GM12878 (cell line): Measurements from ENCODE around the gene ELOA. TPM values are rescaled to one million over a fixed set of nuclear protein-coding genes. Genes with fewer than 3 reads are reported as not detected.
A peak's percentile ranks its signal among the peaks of the same experiment; 100 is the strongest.

ENCODE experiments used
- ATAC-seq: fragments of 200-7000 bp; cut with Tn5 transposase; 3 replicates; pipeline ENCODE4 v1.9.1; 2020; ENCODE audit warnings: mild to moderate bottlenecking, moderate library complexity
- BruUV-seq: library from RNA; stranded (reverse); fragments of 400-500 nt; replicated peaks from 2 replicates; lab custom pipeline; 2021; lab: Mats Ljungman, UMichigan
- CTCF ChIA-PET: fragments of 300-600 bp; sonication (Branson Sonifier 250); formaldehyde crosslinking; extraction: SDS; loops from one replicate; lab custom pipeline; 2021; ENCODE audit warnings: inconsistent platforms; lab: Yijun Ruan, JAX
- POLR2A ChIA-PET: fragments of 350-600 bp; formaldehyde crosslinking; extraction: SDS; loops from one replicate; lab custom pipeline; 2021; ENCODE audit warnings: inconsistent platforms; lab: Charles Lee
- RAD21 ChIA-PET: fragments of 300-600 bp; sonication (Branson Sonifier 250); formaldehyde crosslinking; loops from one replicate; lab custom pipeline; 2023; ENCODE audit warnings: antibody characterized with exemption; ENCODE audit not compliant: unreplicated experiment; lab: Charles Lee
- SMC1A ChIA-PET: fragments of 300-600 bp; sonication (Branson Sonifier 250); formaldehyde crosslinking; loops from one replicate; lab custom pipeline; 2023; ENCODE audit not compliant: unreplicated experiment, uncharacterized antibody; lab: Charles Lee
- DNase-seq: peaks from one replicate; pipeline ENCODE4 v3.0.0-alpha.2; 2011; ENCODE audit warnings: low read depth, low spot score
- FAIRE-seq: peaks from 3 replicates; lab custom pipeline; 2011; peaks lifted over from hg19 to GRCh38; lab: Jason Lieb, UNC
- H2AFZ ChIP-seq: 2 replicates; pipeline ENCODE4 v1.6.0; 2011; ENCODE audit warnings: low read depth, low read length, control low read depth; ENCODE audit not compliant: control insufficient read depth
- H3K27ac ChIP-seq: 2 replicates; pipeline ENCODE4 v1.5.1; 2011; ENCODE audit warnings: control low read depth; ENCODE audit not compliant: control insufficient read depth, insufficient read depth
- H3K27me3 ChIP-seq, 2 experiments: replicated peaks in 1 of 2; 2 replicates each; pipeline versions ENCODE4 v1.6.0 to v1.6.1; 2011; ENCODE audit warnings: low read length in 1 of 2; ENCODE audit not compliant: control insufficient read depth in 2 of 2, insufficient read depth in 2 of 2
- H3K36me3 ChIP-seq, 2 experiments: 2 replicates each; pipeline ENCODE4 v1.5.1; 2011; ENCODE audit warnings: low read length in 1 of 2; ENCODE audit not compliant: control insufficient read depth in 2 of 2, insufficient read depth in 2 of 2
- H3K4me1 ChIP-seq: 2 replicates; pipeline ENCODE4 v1.6.1; 2011; ENCODE audit warnings: mild to moderate bottlenecking, low read length, moderate library complexity, mixed read lengths; ENCODE audit not compliant: control insufficient read depth, insufficient read depth
- H3K4me2 ChIP-seq: 2 replicates; pipeline ENCODE4 v1.6.0; 2011; ENCODE audit warnings: control low read depth; ENCODE audit not compliant: control insufficient read depth, insufficient read depth
- H3K4me3 ChIP-seq: fragments of 200-600 bp; sonication (generic); 2 replicates; pipeline ENCODE4 v1.5.1; 2016
- H3K79me2 ChIP-seq: 2 replicates; pipeline ENCODE4 v1.6.0; 2011; ENCODE audit warnings: low read length; ENCODE audit not compliant: control insufficient read depth, insufficient read depth
- H3K9ac ChIP-seq: 2 replicates; pipeline ENCODE4 v1.8.0; 2011; ENCODE audit warnings: low read length, control low read depth, mixed read lengths; ENCODE audit not compliant: control insufficient read depth, insufficient read depth
- H3K9me3 ChIP-seq: replicated peaks from 3 replicates; pipeline ENCODE4 v1.5.1; 2011; ENCODE audit warnings: mild to moderate bottlenecking, low read length; ENCODE audit not compliant: control insufficient read depth, insufficient read depth
- H4K20me1 ChIP-seq: 2 replicates; pipeline ENCODE4 v1.6.0; 2011; ENCODE audit not compliant: control insufficient read depth, insufficient read depth
- RUNX3 ChIP-seq: IDR thresholded peaks from 2 replicates; pipeline ENCODE4 v1.6.1; 2012; ENCODE audit warnings: low read length, inconsistent platforms
- USF1 ChIP-seq: IDR thresholded peaks from 2 replicates; pipeline ENCODE4 v1.6.1; 2011; ENCODE audit warnings: borderline replicate concordance, low read depth, mild to moderate bottlenecking, moderate library complexity, mixed read lengths, low read length; ENCODE audit not compliant: insufficient read depth; ENCODE audit errors: extremely low read length
- ZBTB40 ChIP-seq: fragments of 450-650 bp; IDR thresholded peaks from 2 replicates; pipeline ENCODE4 v1.6.1; 2016; ENCODE audit warnings: mild to moderate bottlenecking, moderate library complexity, borderline replicate concordance
- WGBS: methylation state at CpG from one replicate; pipeline ENCODE4 v1.1.6; 2016; ENCODE audit warnings: low lambda C conversion rate; ENCODE audit not compliant: insufficient replicate concordance, insufficient coverage; ENCODE audit errors: missing lambda C conversion rate; 5-methylcytosine and 5-hydroxymethylcytosine counted together
- in situ Hi-C: fragments of 300-500 bp; cut with MboI; formaldehyde crosslinking; loops from 9 replicates; pipeline ENCODE4 v1.14.3; 2018; ENCODE audit warnings: mixed read lengths
- intact Hi-C: fragments of 100-400 bp; cut with micrococcal nuclease; formaldehyde crosslinking; loops from one replicate; pipeline ENCODE4 v1.14.2; 2022; ENCODE audit not compliant: unreplicated experiment
- polyA plus RNA-seq, 11 experiments: library from polyadenylated mRNA; depleted of rRNA in 4 of 11; unstranded in 6 of 11; stranded (reverse) in 5 of 11; fragments of >200 nt; fragmentation: Nextera tagmentation in 4 of 11; fragmentation: Illumina TruSeq in 1 of 11; extraction: Ambion mirVana in 4 of 11; extraction: Trizol in 1 of 11; gene quantifications; 1 replicate in 1 of 11; 2 replicates in 10 of 11; pipeline versions ENCODE4 v1.2.1 to v1.2.3, GENCODE V29; 2011 to 2016; ENCODE audit warnings: inconsistent platforms in 2 of 11, missing spikeins in 2 of 11, low read depth in 1 of 11
- total RNA-seq, 4 experiments: library from RNA; depleted of rRNA in 3 of 4; stranded (reverse); fragments of >200 nt in 3 of 4; fragmentation: Illumina TruSeq in 1 of 4; extraction: Trizol in 1 of 4; gene quantifications; 2 replicates each; pipeline versions ENCODE4 v1.2.1 to v1.2.3, GENCODE V29; 2013 to 2021
- TF ChIP-seq, protein P1 (sequence below), 3 experiments: IDR thresholded peaks in 2 of 3; conservative IDR thresholded peaks in 1 of 3; 2 replicates each; pipeline ENCODE4 v1.5.1; 2011; ENCODE audit warnings: low read depth in 3 of 3, low read length in 3 of 3, mild to moderate bottlenecking in 3 of 3, control low read depth in 2 of 3, moderate library complexity in 2 of 3, inconsistent platforms in 1 of 3, mixed read lengths in 1 of 3; ENCODE audit not compliant: control insufficient read depth in 2 of 3, insufficient read depth in 1 of 3; ENCODE audit errors: extremely low read depth in 1 of 3

The ELOA gene
- total and polyA plus RNA-seq, 10 of the 15 experiments (the other 5 are each of a cell fraction or from before 2014, with no cell fraction given) = 20.1 to 63.6 (median 39.8) TPM

DNA sequence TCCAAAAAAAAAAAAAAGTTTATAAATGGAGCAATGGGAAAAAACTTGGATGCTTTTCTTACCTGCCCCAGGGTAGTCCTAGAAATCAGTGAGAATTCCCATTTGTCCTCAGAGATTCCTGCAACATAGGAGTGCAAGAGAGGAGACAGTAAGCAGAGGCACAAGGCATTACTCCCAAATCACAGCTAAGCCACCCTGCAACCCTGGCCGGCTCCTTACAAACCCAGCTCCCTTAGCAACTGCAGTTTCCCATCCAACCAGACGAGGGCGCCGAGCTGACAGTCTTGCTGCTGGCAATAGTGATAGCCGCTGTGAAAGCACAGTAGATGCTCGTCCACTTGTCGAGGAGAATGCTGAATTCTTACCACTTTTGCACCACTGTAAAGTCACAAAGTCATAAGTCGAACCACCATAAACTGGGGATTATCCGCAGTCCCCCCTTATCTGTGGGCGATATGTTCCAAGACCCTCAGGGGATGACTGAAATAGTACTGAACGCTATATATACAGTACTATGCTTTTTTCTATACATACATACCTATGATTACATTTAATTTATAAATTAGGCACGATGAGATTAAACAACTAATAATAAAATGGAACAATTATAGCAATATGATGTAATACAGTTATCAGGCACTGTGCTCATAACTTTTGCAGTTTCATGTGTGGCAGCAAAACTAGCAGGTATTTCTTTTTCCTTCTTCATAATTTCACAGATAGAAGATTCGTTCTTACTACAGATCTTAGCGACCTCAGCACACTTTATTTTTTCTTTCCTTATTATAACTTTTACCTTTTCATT lies 29.0 kb downstream of the ELOA start (continued):
- TF ChIP-seq USF1 (no peak), ZBTB40 (no peak)

DNA sequence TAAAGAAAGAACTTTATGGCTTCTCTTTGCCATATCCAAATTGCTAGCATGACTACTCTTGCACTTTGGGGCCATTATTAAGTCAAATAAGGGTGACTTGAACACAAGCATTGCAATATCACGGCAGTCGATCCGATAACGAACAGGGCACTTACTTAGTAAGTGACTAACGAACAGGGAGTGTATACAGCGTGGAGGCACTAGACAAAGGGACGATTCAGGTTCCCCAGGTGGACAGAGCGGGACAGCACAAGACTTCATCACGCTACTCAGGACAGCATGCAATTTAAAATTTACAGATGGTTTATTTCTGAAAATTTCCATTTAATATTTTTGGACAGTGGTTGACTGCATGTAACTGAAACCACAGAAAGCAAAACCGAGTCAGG lies 29.6 kb downstream of the ELOA start:
- DNase-seq (no peak), FAIRE-seq (no peak), ATAC-seq (no peak)
- Histone ChIP-seq H3K4me1 (peaks cover 12% of the 10 kb centered on the region), H4K20me1 (no peaks in the 10 kb centered on the region), H3K79me2 (peaks cover 12% of the 10 kb centered on the region), H3K9ac (no peak overlapping the region), H3K4me2 (0 out of 2 replicates have a peak overlapping the region, but pooled peaks have one; percentile 22), H3K9me3 (no peaks in the 10 kb centered on the region), H3K27ac (no peak overlapping the region), H2AFZ (no peak overlapping the region), H3K27me3 (no peaks in the 10 kb centered on the region), H3K4me3 (no peak overlapping the region), H3K36me3 (peaks cover 0 to 3% of the 10 kb centered on the region in 2 experiments; a peak in 1 of 4 replicates)
- TF ChIP-seq RUNX3 = peak; percentile 15; the same call in 1 of the 2 replicates
- TF ChIP-seq, protein P1, sequence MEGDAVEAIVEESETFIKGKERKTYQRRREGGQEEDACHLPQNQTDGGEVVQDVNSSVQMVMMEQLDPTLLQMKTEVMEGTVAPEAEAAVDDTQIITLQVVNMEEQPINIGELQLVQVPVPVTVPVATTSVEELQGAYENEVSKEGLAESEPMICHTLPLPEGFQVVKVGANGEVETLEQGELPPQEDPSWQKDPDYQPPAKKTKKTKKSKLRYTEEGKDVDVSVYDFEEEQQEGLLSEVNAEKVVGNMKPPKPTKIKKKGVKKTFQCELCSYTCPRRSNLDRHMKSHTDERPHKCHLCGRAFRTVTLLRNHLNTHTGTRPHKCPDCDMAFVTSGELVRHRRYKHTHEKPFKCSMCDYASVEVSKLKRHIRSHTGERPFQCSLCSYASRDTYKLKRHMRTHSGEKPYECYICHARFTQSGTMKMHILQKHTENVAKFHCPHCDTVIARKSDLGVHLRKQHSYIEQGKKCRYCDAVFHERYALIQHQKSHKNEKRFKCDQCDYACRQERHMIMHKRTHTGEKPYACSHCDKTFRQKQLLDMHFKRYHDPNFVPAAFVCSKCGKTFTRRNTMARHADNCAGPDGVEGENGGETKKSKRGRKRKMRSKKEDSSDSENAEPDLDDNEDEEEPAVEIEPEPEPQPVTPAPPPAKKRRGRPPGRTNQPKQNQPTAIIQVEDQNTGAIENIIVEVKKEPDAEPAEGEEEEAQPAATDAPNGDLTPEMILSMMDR (IDR thresholded peaks at IDR 0.05 in 2 of 3, conservative IDR thresholded peaks at IDR 0.05 in 1 of 3; ENCODE audit: control insufficient read depth in 2 of 3, extremely low read depth in 1 of 3, insufficient read depth in 1 of 3, low read depth in 3 of 3, low read length in 3 of 3) = no peak
- CTCF ChIA-PET = interaction anchor here (9.3 kb wide), 1 partner anchor 37 kb away, joined by 87 read pairs; no protein-coding TSS in a partner anchor
- POLR2A ChIA-PET = no interaction called here
- WGBS = 74% methylated on average over 10 of the region's 10 CpGs
- in situ Hi-C loops (loop anchor here (5.0 kb wide), 1 partner anchor 144 kb away; no protein-coding TSS in a partner anchor), intact Hi-C loops (loop anchor here (1.0 to 10.0 kb wide), 2 partner anchors 143 to 252 kb away; no protein-coding TSS in a partner anchor)
- RAD21 ChIA-PET = no interaction called here
- SMC1A ChIA-PET = interaction anchor here (1.7 to 3.5 kb wide), 2 partner anchors 38 to 143 kb away, joined by 7 to 19 read pairs; no protein-coding TSS in a partner anchor
- BruUV-seq = no TSS peak
